ENCODE measurements around the gene EMC1.
"Not testable (repeated sequence)": the region's sequence is repeated elsewhere in the genome, so short reads cannot be mapped to it uniquely, and the experiment has no call there.

Gene EMC1

GRCh38 chr1:19220991-19221390 lies 30.3 kb downstream of the EMC1 start:
- DNase-seq (ENCODE audit: extremely low spot score), result no peak
- TF ChIP-seq CTCF (IDR thresholded peaks at IDR 0.05; ENCODE audit: control extremely low read depth, extremely low read depth, low read depth, missing control alignments), result no peak
- ChIA-PET CTCF (interaction anchor here (1.0 to 2.0 kb wide), 5 partner anchors 9 to 433 kb away, joined by 3 to 6 read pairs (median 5); partner anchors contain the start of gene UBR4), POLR2A (no interaction called here)

GRCh38 chr1:19220080-19220846 lies 31.1 kb downstream of the EMC1 start:
- POLR2A ChIA-PET, result no interaction called here
- CTCF ChIA-PET, result interaction anchor here (0.7 to 2.0 kb wide), 9 partner anchors 9 to 433 kb away, joined by 3 to 6 read pairs (median 3); partner anchors contain the start of gene UBR4
- TF ChIP-seq CTCF (IDR thresholded peaks at IDR 0.05; ENCODE audit: control extremely low read depth, extremely low read depth, low read depth, missing control alignments), result no peak
- DNase-seq (ENCODE audit: extremely low spot score), result no peak

GRCh38 chr1:19219451-19219850 lies 31.9 kb downstream of the EMC1 start:
- ChIA-PET CTCF (interaction anchor here (0.7 to 2.0 kb wide), 6 partner anchors 9 to 312 kb away, joined by 3 to 6 read pairs (median 4); partner anchors contain the start of gene UBR4), POLR2A (no interaction called here)
- no peak for TF ChIP-seq CTCF (IDR thresholded peaks at IDR 0.05; ENCODE audit: control extremely low read depth, extremely low read depth, low read depth, missing control alignments)
- DNase-seq (ENCODE audit: extremely low spot score), result no peak

GRCh38 chr1:19216585-19216984 lies 34.7 kb downstream of the EMC1 start:
- POLR2A ChIA-PET; DNase-seq (ENCODE audit: extremely low spot score): not testable (repeated sequence)
- CTCF ChIA-PET, result interaction anchor here (0.9 to 1.7 kb wide), 3 partner anchors 10 to 333 kb away, joined by 3 to 4 read pairs (median 4); no protein-coding TSS in a partner anchor

GRCh38 chr1:19213580-19213979 lies 37.7 kb downstream of the EMC1 start:
- no peak for DNase-seq (ENCODE audit: extremely low spot score)
- CTCF ChIA-PET, result no interaction called here
- TF ChIP-seq CTCF (IDR thresholded peaks at IDR 0.05; ENCODE audit: control extremely low read depth, extremely low read depth, low read depth, missing control alignments), result no peak
- POLR2A ChIA-PET, result no interaction called here

- TF ChIP-seq CTCF (IDR thresholded peaks at IDR 0.05; ENCODE audit: control extremely low read depth, extremely low read depth, low read depth, missing control alignments), result no peak
- no peak for DNase-seq (ENCODE audit: extremely low spot score)
- POLR2A ChIA-PET, result no interaction called here
- CTCF ChIA-PET, result interaction anchor here (1.2 kb wide), 1 partner anchor 28 kb away, joined by 4 read pairs; no protein-coding TSS in a partner anchor
Observed at GRCh38 chr1:19212167-19212566, 39.2 kb downstream of the EMC1 start.

All from GM10248 (cell line).